Caki2 (cell line): ENCODE data around the gene CKM. TPM values are rescaled to one million over a fixed set of nuclear protein-coding genes. Genes with fewer than 3 reads are reported as not detected.
"Not testable (repeated sequence)": the region's sequence is repeated elsewhere in the genome, so short reads cannot be mapped to it uniquely, and the experiment has no call there.

Source experiments
- DNase-seq: peaks from one replicate; pipeline ENCODE4 v3.0.0-alpha.2; 2015; ENCODE audit warnings: low read depth
- in situ Hi-C: cut with HindIII; loops from 2 replicates; pipeline ENCODE4 v1.10.0; 2016; ENCODE audit warnings: low sequenced_read_pairs, low pct_unique_long_range_greater_than_20kb, mixed read lengths
- total RNA-seq: library from RNA; depleted of rRNA; stranded (reverse); fragments of >200 nt; shearing (Covaris generic); gene quantifications from 2 replicates; pipeline ENCODE4 v1.2.3, GENCODE V29; 2014; ENCODE audit warnings: low replicate concordance; rRNA removed

The CKM gene
- total RNA-seq, 1 experiment from 2014 or later = not detected

DNA sequence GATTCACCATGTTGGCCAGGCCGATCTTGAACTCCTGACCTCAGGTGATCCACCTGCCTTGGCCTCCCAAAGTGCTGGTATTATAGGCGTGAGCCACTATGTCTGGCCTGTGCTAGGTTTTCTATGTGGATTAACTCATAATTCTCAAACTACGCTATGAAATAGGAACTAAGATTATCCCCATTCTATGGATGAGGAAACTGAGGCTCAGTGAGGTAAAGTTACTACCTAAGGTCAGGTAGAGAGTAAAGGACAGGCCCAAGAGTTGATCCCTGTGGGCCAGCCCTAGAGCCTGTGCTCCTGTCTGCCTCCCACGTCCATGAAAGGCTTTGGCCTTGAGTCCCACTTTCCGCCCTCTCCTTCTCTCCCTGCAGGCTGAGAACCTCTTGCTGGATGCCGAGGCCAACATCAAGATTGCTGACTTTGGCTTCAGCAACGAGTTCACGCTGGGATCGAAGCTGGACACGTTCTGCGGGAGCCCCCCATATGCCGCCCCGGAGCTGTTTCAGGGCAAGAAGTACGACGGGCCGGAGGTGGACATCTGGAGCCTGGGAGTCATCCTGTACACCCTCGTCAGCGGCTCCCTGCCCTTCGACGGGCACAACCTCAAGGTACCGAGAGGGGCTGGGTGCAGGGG, 51.5 kb downstream of the CKM start:
- in situ Hi-C loops = no loop called here
- no peak for DNase-seq

DNA sequence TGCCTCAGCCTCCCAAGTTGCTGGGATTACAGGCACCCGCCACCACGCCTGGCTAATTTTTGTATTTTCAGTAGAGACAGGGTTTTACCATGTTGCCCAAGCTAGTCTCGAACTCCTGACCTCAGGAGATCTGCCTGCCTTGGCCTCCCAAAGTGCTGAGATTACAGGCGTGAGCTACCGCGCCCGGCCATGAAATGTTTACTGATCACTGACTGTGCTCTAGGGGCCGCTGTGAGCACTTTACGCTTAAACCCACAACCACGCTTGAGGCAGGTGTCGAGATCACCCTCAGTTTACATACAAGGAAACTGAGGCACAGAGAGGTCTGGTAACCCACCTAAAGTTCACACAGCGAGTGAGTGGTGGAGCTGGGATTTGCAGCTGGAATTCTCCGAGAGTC, 52.7 kb downstream of the CKM start:
- in situ Hi-C loops, DNase-seq: not testable (repeated sequence)

DNA sequence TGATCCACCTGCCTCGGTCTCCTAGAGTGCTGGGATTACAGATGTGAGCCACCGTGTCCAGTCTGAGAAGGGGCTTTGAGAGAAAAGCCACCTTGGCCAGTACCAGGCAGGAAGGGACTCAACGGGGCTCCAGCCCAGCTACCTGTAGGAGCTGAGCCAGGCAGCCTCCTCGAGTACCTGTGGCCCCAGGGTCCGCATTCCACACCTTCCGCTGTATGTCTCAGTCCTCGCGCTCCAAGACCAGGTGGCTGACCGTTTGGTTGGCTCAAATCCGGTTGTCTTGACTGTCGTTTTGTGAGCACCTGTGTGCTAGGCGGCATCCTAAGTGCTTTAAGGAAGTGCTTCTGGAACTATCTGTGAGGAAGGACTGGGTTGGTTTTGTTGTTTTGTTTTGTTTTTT, 55.4 kb downstream of the CKM start:
- DNase-seq = no peak
- in situ Hi-C loops = no loop called here

DNA sequence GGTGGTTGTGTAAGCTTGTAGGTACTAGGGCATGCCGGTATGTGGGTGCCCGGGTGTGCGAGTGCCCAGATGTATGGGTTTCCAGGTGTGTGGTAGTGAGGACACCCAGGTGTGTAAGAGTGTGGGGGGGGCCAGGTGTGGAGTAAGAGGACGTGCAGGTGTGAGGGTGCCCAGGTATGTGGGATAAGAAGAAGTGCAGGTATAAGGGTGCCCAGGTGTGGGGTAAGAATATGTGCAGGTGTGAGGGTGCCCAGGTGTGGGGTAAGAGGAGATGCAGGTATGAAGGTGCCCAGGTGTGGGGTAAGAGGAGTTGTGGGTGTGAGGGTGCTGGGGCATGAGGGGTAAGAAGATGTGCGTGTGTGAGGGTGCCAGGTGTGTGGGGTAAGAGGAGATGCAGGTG, 57.3 kb downstream of the CKM start:
- no peak for DNase-seq
- in situ Hi-C loops = no loop called here

DNA sequence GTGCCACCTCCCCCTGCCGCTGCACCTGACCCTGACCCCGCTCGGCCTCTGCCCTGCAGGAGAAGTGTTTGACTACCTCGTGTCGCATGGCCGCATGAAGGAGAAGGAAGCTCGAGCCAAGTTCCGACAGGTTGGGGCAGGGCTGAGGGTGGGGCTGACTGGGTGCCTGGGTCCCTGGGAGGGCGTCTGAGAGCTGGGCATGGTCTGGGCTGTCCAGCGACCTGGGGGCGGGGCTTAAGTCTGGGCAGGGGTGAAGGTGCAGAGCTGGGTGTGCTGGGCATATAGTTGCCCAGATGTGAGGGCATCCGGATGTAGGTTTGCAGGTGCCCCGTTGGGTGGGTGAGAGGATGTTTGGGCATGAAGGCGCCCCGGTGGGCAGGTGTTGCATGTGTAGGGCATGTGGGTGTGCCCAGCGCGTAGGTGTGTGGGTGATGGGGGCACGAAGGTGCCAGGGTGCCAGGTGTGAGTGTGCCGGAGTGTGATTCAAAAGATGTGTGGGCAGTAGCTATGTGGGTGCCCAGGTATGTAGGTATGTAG, 57.8 kb downstream of the CKM start:
- in situ Hi-C loops = no loop called here
- no peak for DNase-seq

DNA sequence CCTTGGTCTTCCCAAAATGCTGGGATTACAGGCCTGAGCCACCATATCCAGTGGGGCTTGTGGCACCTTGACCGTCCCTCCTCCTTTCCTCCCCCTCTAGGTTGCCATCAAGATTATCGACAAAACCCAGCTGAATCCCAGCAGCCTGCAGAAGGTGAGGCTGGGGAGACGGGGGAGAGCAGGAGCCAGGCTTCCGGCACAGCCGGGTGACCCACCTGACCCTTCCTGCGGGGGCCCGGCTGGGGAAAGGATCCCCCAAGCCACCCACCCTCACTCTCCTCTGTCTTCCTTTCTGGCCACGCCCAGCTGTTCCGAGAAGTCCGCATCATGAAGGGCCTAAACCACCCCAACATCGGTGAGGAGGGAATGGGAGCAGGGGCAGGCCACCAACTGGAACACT, 59.7 kb downstream of the CKM start:
- no peak for DNase-seq
- in situ Hi-C loops = no loop called here

DNA sequence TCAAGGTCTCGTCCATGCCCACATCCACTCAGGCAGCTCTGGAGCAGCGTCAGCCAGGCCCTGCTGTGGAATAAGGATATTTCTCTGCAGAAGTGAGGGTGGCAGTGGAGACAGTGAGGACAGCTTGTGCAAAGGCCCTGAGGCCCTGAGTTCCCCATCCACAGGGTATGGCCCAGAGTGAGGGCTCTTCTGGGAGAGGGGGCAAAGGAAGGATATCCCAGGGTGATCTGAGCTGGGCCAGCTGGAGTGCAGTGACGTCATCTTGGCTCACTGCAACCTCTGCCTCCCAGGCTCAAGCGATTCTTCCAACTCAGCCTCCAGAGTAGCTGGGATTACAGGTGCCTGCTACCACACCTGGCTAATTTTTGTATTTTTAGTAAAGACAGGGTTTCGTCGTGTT, 60.1 kb downstream of the CKM start:
- in situ Hi-C loops = no loop called here
- DNase-seq = no peak

DNA sequence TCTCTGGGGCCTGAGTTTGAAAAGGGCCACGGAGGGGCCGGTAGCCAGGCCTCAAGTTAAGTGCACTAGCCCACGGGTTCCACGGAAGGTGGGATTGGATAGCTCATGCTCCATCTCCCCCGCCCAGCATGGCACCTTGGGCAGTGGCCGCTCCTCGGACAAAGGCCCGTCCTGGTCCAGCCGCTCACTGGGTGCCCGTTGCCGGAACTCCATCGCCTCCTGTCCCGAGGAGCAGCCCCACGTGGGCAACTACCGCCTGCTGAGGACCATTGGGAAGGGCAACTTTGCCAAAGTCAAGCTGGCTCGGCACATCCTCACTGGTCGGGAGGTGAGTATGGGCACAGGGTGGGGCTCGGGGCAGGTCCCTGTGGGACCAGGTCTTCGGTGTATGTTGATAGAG, 63.8 kb downstream of the CKM start:
- DNase-seq = no peak
- in situ Hi-C loops = no loop called here

DNA sequence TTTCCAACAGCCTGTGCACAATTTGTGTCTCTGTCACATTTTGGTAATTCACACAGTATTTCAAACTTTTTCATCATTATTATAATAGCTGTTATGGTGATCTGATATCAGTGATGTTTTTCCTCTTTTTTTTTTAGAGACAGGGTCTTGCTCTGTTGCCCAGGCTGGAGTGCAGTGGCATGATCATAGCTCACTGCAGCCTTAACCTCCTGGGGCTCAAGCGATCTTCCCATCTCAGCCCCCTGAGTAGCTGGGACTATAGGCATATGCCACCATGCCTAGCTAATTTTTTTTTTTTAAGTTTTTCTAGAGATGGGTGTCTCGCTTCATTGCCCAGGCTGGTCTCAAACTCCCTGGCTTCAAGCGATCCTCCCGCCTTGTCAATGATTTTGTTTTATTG, 65.8 kb downstream of the CKM start:
- in situ Hi-C loops = no loop called here
- no peak for DNase-seq

Other genes with a start within 250 kb of the CKM start
- gene ZNF296, start 246.4 kb downstream of the CKM start, total RNA-seq = not detected in 2 replicates
- gene GEMIN7, start 243.6 kb downstream of the CKM start, total RNA-seq = 79.7 and 108 TPM in 2 replicates
- 95.2 and 106 TPM in 2 replicates for gene PPP1R37, start 229.7 kb downstream of the CKM start, total RNA-seq
- gene NKPD1, start 161.9 kb downstream of the CKM start, total RNA-seq = not detected in 2 replicates
- 46.7 and 82.4 TPM in 2 replicates for gene TRAPPC6A, start 144.6 kb downstream of the CKM start, total RNA-seq
- 10.2 and 13.3 TPM in 2 replicates for gene BLOC1S3, start 144.1 kb downstream of the CKM start, total RNA-seq
- gene EXOC3L2, start 77.5 kb downstream of the CKM start, total RNA-seq = not detected in 2 replicates
- 10.4 and 24.1 TPM in 2 replicates for gene MARK4, start 71.6 kb downstream of the CKM start, total RNA-seq
- 12.2 and 33.5 TPM in 2 replicates for gene KLC3, start 17.9 kb upstream of the CKM start, total RNA-seq
- gene ERCC2, start 47.7 kb upstream of the CKM start, total RNA-seq = 22.9 and 32.9 TPM in 2 replicates
- 10.1 and 30.6 TPM in 2 replicates for gene PPP1R13L, start 82.2 kb upstream of the CKM start, total RNA-seq
- gene POLR1G, start 83.8 kb upstream of the CKM start, total RNA-seq = 32.3 and 33.2 TPM in 2 replicates
- gene ERCC1, start 101.0 kb upstream of the CKM start, total RNA-seq = 120 and 165 TPM in 2 replicates
- 2.5 and 3.2 TPM in 2 replicates for gene FOSB, start 145.1 kb upstream of the CKM start, total RNA-seq
- gene RTN2, start 174.2 kb upstream of the CKM start, total RNA-seq = 15.1 and 18.0 TPM in 2 replicates
- gene PPM1N, start 175.6 kb upstream of the CKM start, total RNA-seq = 35.2 and 37.5 TPM in 2 replicates
- gene VASP, start 184.6 kb upstream of the CKM start, total RNA-seq = 98.9 and 123 TPM in 2 replicates